GM23248 (cell line): ENCODE data around the gene RITA1.
"Not testable (repeated sequence)": the region's sequence is repeated elsewhere in the genome, so short reads cannot be mapped to it uniquely, and the experiment has no call there.

Experiments
- EZH2 ChIP-seq: fragments of 200-600 bp; sonication (generic); IDR thresholded peaks from 2 replicates; pipeline ENCODE4 v1.6.1; 2018; ENCODE audit warnings: antibody characterized with exemption, mild to moderate bottlenecking; ENCODE audit not compliant: insufficient read depth, poor library complexity, severe bottlenecking
- EZH2phosphoT487 ChIP-seq: fragments of 200-600 bp; sonication (generic); IDR thresholded peaks from 2 replicates; pipeline ENCODE4 v1.6.1; 2018; ENCODE audit warnings: antibody characterized with exemption, moderate library complexity, mild to moderate bottlenecking, low read depth; ENCODE audit not compliant: insufficient read depth

- not testable (repeated sequence) for TF ChIP-seq EZH2, EZH2phosphoT487
Measured at GRCh38 chr12:113141716-113142115, 43.8 kb upstream of the RITA1 start.
